Measurements from ENCODE around the gene NPTN. TPM values are rescaled to one million over a fixed set of nuclear protein-coding genes. Genes with fewer than 3 reads are reported as not detected.

NPTN gene
- polyA plus RNA-seq, 1 of the 3 experiments (the other 2 are of a cell fraction): 177 TPM

DNA sequence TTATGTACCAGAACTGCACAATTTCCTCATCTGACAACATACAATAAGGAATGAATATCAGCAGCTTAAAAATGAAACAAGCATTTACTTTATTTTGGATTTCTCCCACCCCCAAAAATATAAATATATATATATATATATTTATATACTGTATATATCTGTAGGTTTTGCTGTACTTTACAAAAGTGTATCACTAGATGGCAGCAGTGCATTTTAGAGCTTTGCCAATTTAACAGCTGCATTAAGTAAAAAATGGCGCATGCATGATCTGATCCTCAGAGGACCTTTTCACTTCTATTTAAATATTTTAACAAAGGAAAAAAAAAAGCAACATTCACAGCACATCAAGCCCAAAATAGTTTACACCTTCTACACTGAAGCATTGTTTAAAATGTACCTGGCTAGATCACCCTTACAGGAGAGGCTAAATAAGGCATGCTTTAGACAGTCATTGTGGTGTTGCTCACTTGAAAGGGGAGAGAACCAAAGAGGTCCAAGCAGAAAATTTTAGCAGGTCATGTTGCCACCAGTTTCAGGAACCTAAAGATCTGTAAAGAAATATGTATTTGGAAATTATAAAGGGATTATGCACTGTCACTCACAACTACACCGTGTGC, 72.6 kb downstream of the NPTN start:
- no peak overlapping the region for H3K4me2 ChIP-seq
- no peaks in the 10 kb centered on the region for H3K27me3 ChIP-seq (ENCODE audit: insufficient read depth)
- CTCF ChIA-PET: interaction anchor here (0.6 to 6.8 kb wide), 61 partner anchors 9 to 362 kb away, joined by 3 to 145 read pairs (median 5); partner anchors contain the start of genes CD276 and NPTN
- H3K9me3 ChIP-seq: no peaks in the 10 kb centered on the region
- no peak for TF ChIP-seq RCOR1 (IDR thresholded peaks at IDR 0.05; ENCODE audit: low read length)
- TF ChIP-seq, protein P1, sequence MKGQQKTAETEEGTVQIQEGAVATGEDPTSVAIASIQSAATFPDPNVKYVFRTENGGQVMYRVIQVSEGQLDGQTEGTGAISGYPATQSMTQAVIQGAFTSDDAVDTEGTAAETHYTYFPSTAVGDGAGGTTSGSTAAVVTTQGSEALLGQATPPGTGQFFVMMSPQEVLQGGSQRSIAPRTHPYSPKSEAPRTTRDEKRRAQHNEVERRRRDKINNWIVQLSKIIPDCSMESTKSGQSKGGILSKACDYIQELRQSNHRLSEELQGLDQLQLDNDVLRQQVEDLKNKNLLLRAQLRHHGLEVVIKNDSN (IDR thresholded peaks at IDR 0.05; ENCODE audit: borderline replicate concordance, low read depth): no peak
- TF ChIP-seq, protein P2, sequence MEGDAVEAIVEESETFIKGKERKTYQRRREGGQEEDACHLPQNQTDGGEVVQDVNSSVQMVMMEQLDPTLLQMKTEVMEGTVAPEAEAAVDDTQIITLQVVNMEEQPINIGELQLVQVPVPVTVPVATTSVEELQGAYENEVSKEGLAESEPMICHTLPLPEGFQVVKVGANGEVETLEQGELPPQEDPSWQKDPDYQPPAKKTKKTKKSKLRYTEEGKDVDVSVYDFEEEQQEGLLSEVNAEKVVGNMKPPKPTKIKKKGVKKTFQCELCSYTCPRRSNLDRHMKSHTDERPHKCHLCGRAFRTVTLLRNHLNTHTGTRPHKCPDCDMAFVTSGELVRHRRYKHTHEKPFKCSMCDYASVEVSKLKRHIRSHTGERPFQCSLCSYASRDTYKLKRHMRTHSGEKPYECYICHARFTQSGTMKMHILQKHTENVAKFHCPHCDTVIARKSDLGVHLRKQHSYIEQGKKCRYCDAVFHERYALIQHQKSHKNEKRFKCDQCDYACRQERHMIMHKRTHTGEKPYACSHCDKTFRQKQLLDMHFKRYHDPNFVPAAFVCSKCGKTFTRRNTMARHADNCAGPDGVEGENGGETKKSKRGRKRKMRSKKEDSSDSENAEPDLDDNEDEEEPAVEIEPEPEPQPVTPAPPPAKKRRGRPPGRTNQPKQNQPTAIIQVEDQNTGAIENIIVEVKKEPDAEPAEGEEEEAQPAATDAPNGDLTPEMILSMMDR (IDR thresholded peaks at IDR 0.05): peak; percentile 61
- peak; percentile 81 for TF ChIP-seq RAD21 (IDR thresholded peaks at IDR 0.05; ENCODE audit: low read length)
- peak; percentile 33; the same call in 1 of the 2 replicates for TF ChIP-seq YY1 (IDR thresholded peaks at IDR 0.05; ENCODE audit: low read depth)
- peak; percentile 46 for TF ChIP-seq SMC3 (IDR thresholded peaks at IDR 0.05; ENCODE audit: low read depth, low read length)
- TF ChIP-seq FOSL2 (IDR thresholded peaks at IDR 0.05; ENCODE audit: borderline replicate concordance, low read depth): no peak
- TF ChIP-seq, protein P3, sequence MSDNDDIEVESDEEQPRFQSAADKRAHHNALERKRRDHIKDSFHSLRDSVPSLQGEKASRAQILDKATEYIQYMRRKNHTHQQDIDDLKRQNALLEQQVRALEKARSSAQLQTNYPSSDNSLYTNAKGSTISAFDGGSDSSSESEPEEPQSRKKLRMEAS (IDR thresholded peaks at IDR 0.05; ENCODE audit: low read depth): no peak
- TF ChIP-seq MXI1 (IDR thresholded peaks at IDR 0.05; ENCODE audit: low read depth, low read length): no peak
- TF ChIP-seq TCF12 (IDR thresholded peaks at IDR 0.05): no peak
- TF ChIP-seq GATA2 (CRISPR knock-in tag; IDR thresholded peaks at IDR 0.05): no peak
- TF ChIP-seq TEAD4 (IDR thresholded peaks at IDR 0.05; ENCODE audit: borderline replicate concordance, insufficient read depth): no peak
- no peak for TF ChIP-seq GABPA (IDR thresholded peaks at IDR 0.05; ENCODE audit: low read depth)
- TF ChIP-seq ELF1 (IDR thresholded peaks at IDR 0.05): no peak
- POLR2A ChIA-PET: interaction anchor here (0.9 kb wide), 1 partner anchor 73 kb away, joined by 3 read pairs; the partner anchor contains the start of gene NPTN
- peaks cover 67 to 71% of the 10 kb centered on the region in 2 experiments for H3K36me3 ChIP-seq (replicated peaks in 1 of 2; ENCODE audit: control insufficient read depth in 1 of 2, insufficient read depth in 2 of 2, low read length in 1 of 2)
- H2AFZ ChIP-seq (ENCODE audit: low read depth): no peak overlapping the region
- peaks cover 3% of the 10 kb centered on the region; the same call in 1 of the 2 replicates for H3K79me2 ChIP-seq (ENCODE audit: insufficient read depth)
- H3K27ac ChIP-seq (ENCODE audit: low read depth in 2 of 2, low read length in 1 of 2): no peak overlapping the region
- DNase-seq: peak; percentile 42
- H3K9me2 ChIP-seq: no peaks in the 10 kb centered on the region
- H3F3A ChIP-seq (replicated peaks; ENCODE audit: insufficient read depth): peaks cover 3% of the 10 kb centered on the region
- WGBS (ENCODE audit: low lambda C conversion rate): 93% methylated on average over 2 of the region's 2 CpGs
- H3K4me1 ChIP-seq (ENCODE audit: control insufficient read depth in 1 of 2, insufficient read depth in 2 of 2, low read depth in 1 of 2, low read length in 1 of 2): peaks cover 0 to 2% of the 10 kb centered on the region in 2 experiments; a peak in 2 of 4 replicates
- H3K9ac ChIP-seq: no peak overlapping the region
- H3K4me3 ChIP-seq (ENCODE audit: low read depth in 2 of 2, low read length in 1 of 2): no peak overlapping the region
- H4K20me1 ChIP-seq (ENCODE audit: insufficient read depth): peaks cover 18% of the 10 kb centered on the region

DNA sequence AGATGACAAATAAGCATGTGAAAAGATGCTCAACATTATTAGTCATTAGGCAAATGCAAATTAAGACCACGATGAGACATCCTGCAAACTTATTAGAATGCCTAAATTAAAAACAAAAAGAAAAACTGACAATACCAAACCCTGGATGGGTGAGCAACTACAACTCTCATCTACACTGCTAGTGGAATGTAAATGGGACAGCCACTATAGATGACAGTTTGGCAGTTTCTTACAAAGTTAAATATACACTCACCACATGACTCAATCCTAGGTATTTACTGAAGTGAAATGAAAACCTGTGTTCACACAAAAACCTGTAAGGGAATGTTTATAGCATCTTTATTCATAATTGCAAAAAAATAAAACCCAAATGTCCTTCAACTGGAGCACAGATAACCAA, 74.7 kb downstream of the NPTN start:
- POLR2A ChIA-PET: no interaction called here
- H3K27me3 ChIP-seq (ENCODE audit: insufficient read depth): no peaks in the 10 kb centered on the region
- peaks cover 3% of the 10 kb centered on the region for H3F3A ChIP-seq (replicated peaks; ENCODE audit: insufficient read depth)
- no peaks in the 10 kb centered on the region for H3K9me3 ChIP-seq
- H2AFZ ChIP-seq (ENCODE audit: low read depth): no peak overlapping the region
- H3K4me3 ChIP-seq (ENCODE audit: low read depth in 2 of 2, low read length in 1 of 2): no peak overlapping the region
- no peak overlapping the region for H3K4me2 ChIP-seq
- H3K27ac ChIP-seq (ENCODE audit: low read depth in 2 of 2, low read length in 1 of 2): no peak overlapping the region
- peaks cover 63 to 78% of the 10 kb centered on the region in 2 experiments for H3K36me3 ChIP-seq (replicated peaks in 1 of 2; ENCODE audit: control insufficient read depth in 1 of 2, insufficient read depth in 2 of 2, low read length in 1 of 2)
- peaks cover 3% of the 10 kb centered on the region; the same call in 1 of the 2 replicates for H3K79me2 ChIP-seq (ENCODE audit: insufficient read depth)
- no peaks in the 10 kb centered on the region for H3K9me2 ChIP-seq
- no peak for DNase-seq
- H3K4me1 ChIP-seq (ENCODE audit: control insufficient read depth in 1 of 2, insufficient read depth in 2 of 2, low read depth in 1 of 2, low read length in 1 of 2): no peaks in the 10 kb centered on the region
- H3K9ac ChIP-seq: no peak overlapping the region
- CTCF ChIA-PET: interaction anchor here (2.3 to 6.8 kb wide), 5 partner anchors 75 to 349 kb away, joined by 15 to 145 read pairs (median 18); partner anchors contain the start of gene NPTN
- H4K20me1 ChIP-seq (ENCODE audit: insufficient read depth): peaks cover 1% of the 10 kb centered on the region; the same call in 1 of the 2 replicates
- WGBS (ENCODE audit: low lambda C conversion rate): 94% methylated on average over 1 of the region's 1 CpG
- TF ChIP-seq JUND (IDR thresholded peaks at IDR 0.05) (no peak), MXI1 (IDR thresholded peaks at IDR 0.05; ENCODE audit: low read depth, low read length) (no peak), NRF1 (IDR thresholded peaks at IDR 0.05; ENCODE audit: low read depth, low read length) (no peak), EP300 (IDR thresholded peaks at IDR 0.05; ENCODE audit: borderline replicate concordance in 1 of 2, low read depth in 1 of 2, low read length in 1 of 2) (no peak)
- TF ChIP-seq, protein P4, sequence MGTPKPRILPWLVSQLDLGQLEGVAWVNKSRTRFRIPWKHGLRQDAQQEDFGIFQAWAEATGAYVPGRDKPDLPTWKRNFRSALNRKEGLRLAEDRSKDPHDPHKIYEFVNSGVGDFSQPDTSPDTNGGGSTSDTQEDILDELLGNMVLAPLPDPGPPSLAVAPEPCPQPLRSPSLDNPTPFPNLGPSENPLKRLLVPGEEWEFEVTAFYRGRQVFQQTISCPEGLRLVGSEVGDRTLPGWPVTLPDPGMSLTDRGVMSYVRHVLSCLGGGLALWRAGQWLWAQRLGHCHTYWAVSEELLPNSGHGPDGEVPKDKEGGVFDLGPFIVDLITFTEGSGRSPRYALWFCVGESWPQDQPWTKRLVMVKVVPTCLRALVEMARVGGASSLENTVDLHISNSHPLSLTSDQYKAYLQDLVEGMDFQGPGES (IDR thresholded peaks at IDR 0.05; ENCODE audit: low read depth, low read length): no peak
- TF ChIP-seq, protein P2 (IDR thresholded peaks at IDR 0.05): no peak
